DOHH2 (cell line): Measurements from ENCODE around the gene IRF2BP2.

Source experiments
- CTCF ChIP-seq: fragments of 200-600 bp; sonication (generic); IDR thresholded peaks from one replicate; pipeline ENCODE4 v1.5.1; 2014; ENCODE audit warnings: antibody characterized with exemption, mild to moderate bottlenecking, low read depth, low read length; ENCODE audit not compliant: poor library complexity, severe bottlenecking
- EZH2phosphoT487 ChIP-seq: fragments of 200-600 bp; sonication (generic); IDR thresholded peaks from 2 replicates; pipeline ENCODE4 v1.6.1; 2017; ENCODE audit warnings: borderline replicate concordance, mild to moderate bottlenecking, antibody characterized with exemption, low read length, moderate library complexity, mixed read lengths

DNA sequence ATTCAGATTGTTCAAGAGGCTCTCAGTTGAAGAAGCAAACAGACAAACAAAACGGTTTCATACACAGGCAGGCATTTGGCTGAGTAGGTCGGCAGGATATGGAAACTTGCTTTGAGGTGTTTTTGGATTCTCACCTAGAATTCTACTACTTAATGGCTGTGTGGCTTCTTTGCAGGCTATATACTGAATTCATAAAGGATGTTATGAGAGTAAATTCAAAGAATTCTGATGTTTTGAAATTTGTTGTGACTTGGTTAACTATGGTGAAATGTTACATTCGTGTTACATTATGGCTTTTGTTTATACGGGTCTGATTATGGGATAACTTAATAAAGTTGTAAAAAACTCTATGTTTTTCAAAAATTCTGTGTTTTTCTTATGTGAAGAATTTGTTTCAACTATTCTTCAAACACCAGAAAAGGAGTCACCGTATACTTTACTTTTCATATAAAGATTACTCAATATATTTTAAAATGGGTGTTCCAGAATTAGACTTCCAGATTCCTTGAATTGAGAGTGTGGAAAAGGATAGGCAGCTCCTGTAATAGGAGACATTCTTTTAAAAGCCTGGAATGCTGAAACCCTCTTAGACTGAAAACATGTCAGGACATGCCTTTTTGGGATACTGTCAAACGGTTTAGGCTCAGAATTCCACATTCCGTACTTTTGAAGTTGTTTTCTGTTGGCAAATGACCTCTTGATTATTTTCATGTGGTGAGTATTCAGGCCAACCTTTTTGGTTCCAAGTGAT lies 8.2 kb upstream of the IRF2BP2 start:
- TF ChIP-seq CTCF (no peak), EZH2phosphoT487 (no peak)
